HepG2 (cell line): ENCODE results near the gene ERCC5. TPM values are rescaled to one million over a fixed set of nuclear protein-coding genes. Genes with fewer than 3 reads are reported as not detected.

Experiments
- ATAC-seq: fragments of 200-7000 bp; cut with Tn5 transposase; 3 replicates; pipeline ENCODE4 v1.9.1; 2020; ENCODE audit warnings: mild to moderate bottlenecking, moderate library complexity
- BruUV-seq: library from RNA; stranded (reverse); fragments of 400-500 nt; replicated peaks from 2 replicates; lab custom pipeline; 2021; lab: Mats Ljungman, UMichigan
- CTCF ChIA-PET: fragments of 300-600 bp; formaldehyde crosslinking; extraction: SDS; loops from one replicate; lab custom pipeline; 2021; ENCODE audit warnings: low total read pairs, inconsistent platforms, low intra/inter-chr PET ratio; lab: Yijun Ruan, JAX
- POLR2A ChIA-PET: fragments of 350-600 bp; sonication (Branson Sonifier 250); formaldehyde crosslinking; loops from one replicate; lab custom pipeline; 2020; ENCODE audit warnings: antibody characterized with exemption, inconsistent platforms; lab: Yijun Ruan, JAX
- DNase-seq: peaks from one replicate; pipeline ENCODE4 v3.0.0-alpha.2; 2015; ENCODE audit warnings: low spot score
- FAIRE-seq: peaks from 3 replicates; lab custom pipeline; 2011; peaks lifted over from hg19 to GRCh38; lab: Jason Lieb, UNC
- H2AFZ ChIP-seq: one replicate; pipeline ENCODE4 v1.6.1; 2011; ENCODE audit warnings: low read length, inconsistent platforms
- H3K27ac ChIP-seq: fragments of 300-600 bp; 3 replicates; pipeline ENCODE4 v1.8.0; 2011; ENCODE audit warnings: mixed run types, mild to moderate bottlenecking, mixed read lengths, low read length, inconsistent platforms; ENCODE audit not compliant: insufficient read depth; ENCODE audit errors: extremely low read length
- H3K27me3 ChIP-seq, 2 experiments: fragments of 200-600 bp in 1 of 2; 2 replicates in 1 of 2; 3 replicates in 1 of 2; pipeline versions ENCODE4 v1.6.0 to v1.8.0; 2011; ENCODE audit warnings: low read length in 2 of 2, mild to moderate bottlenecking in 2 of 2, moderate library complexity in 2 of 2, inconsistent platforms in 1 of 2; ENCODE audit not compliant: insufficient read depth in 2 of 2, control insufficient read depth in 1 of 2
- H3K36me3 ChIP-seq, 2 experiments: fragments of 200-600 bp in 1 of 2; replicated peaks in 1 of 2; 2 replicates in 1 of 2; 3 replicates in 1 of 2; pipeline versions ENCODE4 v1.5.1 to v1.8.0; 2011; ENCODE audit warnings: low read length in 2 of 2, inconsistent platforms in 1 of 2; ENCODE audit not compliant: insufficient read depth in 2 of 2, control insufficient read depth in 1 of 2
- H3K4me1 ChIP-seq: 2 replicates; pipeline ENCODE4 v1.5.1; 2012; ENCODE audit warnings: low read length, inconsistent platforms; ENCODE audit not compliant: insufficient read depth
- H3K4me2 ChIP-seq: 2 replicates; pipeline ENCODE4 v1.6.0; 2011; ENCODE audit warnings: low read depth, low read length, inconsistent platforms
- H3K4me3 ChIP-seq, 3 experiments: fragments of 200-600 bp in 1 of 3; sonication (generic), shearing (Covaris generic) in 1 of 3; replicated peaks in 1 of 3; 2 replicates each; pipeline ENCODE4 v1.5.1; 2011 to 2016; ENCODE audit warnings: low read length in 3 of 3, inconsistent platforms in 2 of 3, low read depth in 2 of 3, mild to moderate bottlenecking in 2 of 3, control low read depth in 1 of 3, mixed read lengths in 1 of 3; ENCODE audit not compliant: insufficient read depth in 1 of 3
- H3K79me2 ChIP-seq: one replicate; pipeline ENCODE4 v1.6.1; 2011; ENCODE audit warnings: low read length, inconsistent platforms; ENCODE audit not compliant: insufficient read depth
- H3K9ac ChIP-seq: 2 replicates; pipeline ENCODE4 v1.6.0; 2011; ENCODE audit warnings: mild to moderate bottlenecking, low read depth, low read length, inconsistent platforms; ENCODE audit not compliant: insufficient read depth
- H3K9me3 ChIP-seq: 2 replicates; pipeline ENCODE4 v1.5.1; 2012; ENCODE audit warnings: mild to moderate bottlenecking, low read length
- H4K20me1 ChIP-seq: 2 replicates; pipeline ENCODE4 v1.6.0; 2011; ENCODE audit warnings: inconsistent platforms, mild to moderate bottlenecking, low read length, moderate library complexity; ENCODE audit not compliant: insufficient read depth
- SNAPC2 ChIP-seq: sonication (generic); formaldehyde crosslinking; IDR thresholded peaks from 2 replicates; pipeline ENCODE4 v1.8.1; 2022; ENCODE audit warnings: mild to moderate bottlenecking, missing genetic modification reagents
- WGBS: methylation state at CpG from one replicate; pipeline ENCODE4 v1.1.6; 2017; ENCODE audit warnings: low lambda C conversion rate; 5-methylcytosine and 5-hydroxymethylcytosine counted together
- in situ Hi-C: cut with HindIII; loops from 2 replicates; pipeline ENCODE4 v1.10.0; 2017; ENCODE audit warnings: low pct_unique_long_range_greater_than_20kb; ENCODE audit not compliant: extremely low pct_ligation_motif_present
- intact Hi-C: fragments of 100-400 bp; cut with micrococcal nuclease; formaldehyde crosslinking; loops from one replicate; pipeline ENCODE4 v1.10.0; 2022; ENCODE audit not compliant: unreplicated experiment
- polyA plus RNA-seq, 8 experiments: library from polyadenylated mRNA; depleted of rRNA in 3 of 8; stranded (reverse) in 7 of 8; unstranded in 1 of 8; fragments of >200 nt; fragmentation: Illumina TruSeq in 4 of 8; extraction: Trizol in 4 of 8; gene quantifications; 2 replicates each; pipeline versions ENCODE4 v1.2.1 to v1.2.3, GENCODE V29; 2011 to 2016; ENCODE audit warnings: low read depth in 4 of 8, missing spikeins in 1 of 8, mixed read lengths in 1 of 8; ENCODE audit not compliant: insufficient read depth in 1 of 8
- total RNA-seq, 5 experiments: library from RNA; depleted of rRNA; stranded (reverse); fragments of >200 nt; fragmentation: Illumina TruSeq; extraction: Trizol; gene quantifications; 2 replicates each; pipeline ENCODE4 v1.2.3, GENCODE V29; 2016; ENCODE audit warnings: low read depth in 1 of 5
- TF ChIP-seq, protein P1 (sequence below): sonication (generic); formaldehyde crosslinking; IDR thresholded peaks from 2 replicates; pipeline ENCODE4 v1.4.0; 2020; ENCODE audit warnings: missing genetic modification reagents
- TF ChIP-seq, protein P2 (sequence below): sonication (generic); formaldehyde crosslinking; conservative IDR thresholded peaks from 2 replicates; pipeline ENCODE4 v1.4.0; 2020; ENCODE audit warnings: missing genetic modification reagents

Gene ERCC5
- total and polyA plus RNA-seq, 2 of the 13 experiments (the other 11 are each of a cell fraction or from before 2014, with no cell fraction given) = 12.9 to 35.5 TPM

DNA sequence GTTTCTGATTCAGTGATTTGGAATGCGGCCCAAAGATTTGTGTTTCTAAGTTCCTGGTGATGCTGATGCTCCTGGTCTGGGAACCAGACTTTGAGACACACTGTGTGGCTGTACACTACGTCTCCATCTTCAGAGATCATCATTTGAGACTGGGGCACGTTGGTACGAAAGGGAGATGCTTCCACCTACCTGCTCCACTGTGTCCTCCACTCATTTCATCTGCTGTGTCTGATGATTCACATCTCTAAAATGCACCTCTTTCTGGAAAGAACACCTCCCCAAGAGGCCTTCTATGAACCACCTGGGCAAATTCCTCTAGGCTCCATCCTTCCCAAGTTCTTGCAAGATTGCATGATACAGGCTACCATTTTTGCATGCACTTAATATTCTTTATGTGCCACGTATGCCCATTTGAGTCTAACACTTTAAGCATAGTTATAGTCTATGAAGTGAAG lies 58.6 kb downstream of the ERCC5 start:
- Histone ChIP-seq H3K9me3 (no peaks in the 10 kb centered on the region), H3K4me2 (no peak overlapping the region), H3K4me1 (peaks cover 50% of the 10 kb centered on the region)
- DNase-seq = no peak
- no TSS peak for BruUV-seq
- no peak for ATAC-seq
- ChIA-PET POLR2A (no interaction called here), CTCF (no interaction called here)
- in situ Hi-C loops = loop anchor here (25.0 kb wide), 1 partner anchor 233 kb away; no protein-coding TSS in a partner anchor
- WGBS = 36% methylated on average over 5 of the region's 5 CpGs
- TF ChIP-seq SNAPC2 (CRISPR knock-in tag) = no peak
- TF ChIP-seq, protein P1, sequence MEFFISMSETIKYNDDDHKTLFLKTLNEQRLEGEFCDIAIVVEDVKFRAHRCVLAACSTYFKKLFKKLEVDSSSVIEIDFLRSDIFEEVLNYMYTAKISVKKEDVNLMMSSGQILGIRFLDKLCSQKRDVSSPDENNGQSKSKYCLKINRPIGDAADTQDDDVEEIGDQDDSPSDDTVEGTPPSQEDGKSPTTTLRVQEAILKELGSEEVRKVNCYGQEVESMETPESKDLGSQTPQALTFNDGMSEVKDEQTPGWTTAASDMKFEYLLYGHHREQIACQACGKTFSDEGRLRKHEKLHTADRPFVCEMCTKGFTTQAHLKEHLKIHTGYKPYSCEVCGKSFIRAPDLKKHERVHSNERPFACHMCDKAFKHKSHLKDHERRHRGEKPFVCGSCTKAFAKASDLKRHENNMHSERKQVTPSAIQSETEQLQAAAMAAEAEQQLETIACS (CRISPR knock-in tag) = no peak
- TF ChIP-seq, protein P2, sequence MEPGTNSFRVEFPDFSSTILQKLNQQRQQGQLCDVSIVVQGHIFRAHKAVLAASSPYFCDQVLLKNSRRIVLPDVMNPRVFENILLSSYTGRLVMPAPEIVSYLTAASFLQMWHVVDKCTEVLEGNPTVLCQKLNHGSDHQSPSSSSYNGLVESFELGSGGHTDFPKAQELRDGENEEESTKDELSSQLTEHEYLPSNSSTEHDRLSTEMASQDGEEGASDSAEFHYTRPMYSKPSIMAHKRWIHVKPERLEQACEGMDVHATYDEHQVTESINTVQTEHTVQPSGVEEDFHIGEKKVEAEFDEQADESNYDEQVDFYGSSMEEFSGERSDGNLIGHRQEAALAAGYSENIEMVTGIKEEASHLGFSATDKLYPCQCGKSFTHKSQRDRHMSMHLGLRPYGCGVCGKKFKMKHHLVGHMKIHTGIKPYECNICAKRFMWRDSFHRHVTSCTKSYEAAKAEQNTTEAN (CRISPR knock-in tag) = no peak
- TF ChIP-seq, all 625 proteins: peak for 0
- no peak overlapping the region for H3K27ac ChIP-seq
- no peaks in the 10 kb centered on the region for H3K79me2 ChIP-seq
- H3K4me3 ChIP-seq = no peak overlapping the region
- H4K20me1 ChIP-seq = no peaks in the 10 kb centered on the region
- H3K36me3 ChIP-seq = no peaks in the 10 kb centered on the region
- FAIRE-seq = no peak
- no peak overlapping the region for H3K9ac ChIP-seq
- intact Hi-C loops = no loop called here
- no peak overlapping the region for H2AFZ ChIP-seq
- no peaks in the 10 kb centered on the region for H3K27me3 ChIP-seq
